B cell (primary cell): ENCODE data around the gene TBC1D2. TPM values are rescaled to one million over a fixed set of nuclear protein-coding genes. Genes with fewer than 3 reads are reported as not detected.

Experiments
- ATAC-seq: fragments of 200-7000 bp; cut with Tn5 transposase; one replicate; pipeline ENCODE4 v1.10.0; 2021; ENCODE audit warnings: low read depth, mild to moderate bottlenecking, moderate number of reproducible peaks, moderate library complexity
- CTCF ChIA-PET: fragments of 350-600 bp; sonication (Branson Sonifier 250); formaldehyde crosslinking; loops from one replicate; lab custom pipeline; 2021; ENCODE audit warnings: antibody characterized with exemption, inconsistent platforms; lab: Charles Lee
- POLR2A ChIA-PET: fragments of 350-600 bp; sonication (Branson Sonifier 250); formaldehyde crosslinking; loops from one replicate; lab custom pipeline; 2021; ENCODE audit warnings: antibody characterized with exemption; lab: Charles Lee
- DNase-seq: peaks from one replicate; pipeline ENCODE4 v3.0.0; 2013
- H2AFZ ChIP-seq: 2 replicates; pipeline ENCODE4 v1.6.1; 2012; ENCODE audit warnings: mild to moderate bottlenecking, low read depth, low read length; ENCODE audit not compliant: insufficient read depth, poor library complexity, severe bottlenecking
- H3K27ac ChIP-seq, 2 donors: 1 replicate in 1 of 2; 2 replicates in 1 of 2; pipeline ENCODE4 v1.5.1; 2012 to 2013; ENCODE audit warnings: low read length in 2 of 2, mild to moderate bottlenecking in 2 of 2, moderate library complexity in 1 of 2
- H3K27me3 ChIP-seq, 4 experiments: fragments of 200-600 bp in 1 of 4; sonication (generic) in 1 of 4; replicated peaks in 1 of 4; 1 replicate in 2 of 4; 2 replicates in 2 of 4; pipeline versions ENCODE4 v1.6.1 to v1.7.0; 2013 to 2016; ENCODE audit warnings: low read length in 3 of 4, mild to moderate bottlenecking in 2 of 4, mixed read lengths in 1 of 4, moderate library complexity in 1 of 4; ENCODE audit not compliant: insufficient read depth in 4 of 4, control insufficient read depth in 3 of 4; ENCODE audit errors: control extremely low read depth in 1 of 4
- H3K36me3 ChIP-seq, 2 experiments: replicated peaks in 1 of 2; 1 replicate in 1 of 2; 2 replicates in 1 of 2; pipeline versions ENCODE4 v1.6.1 to v1.7.1; 2013; ENCODE audit warnings: low read length in 1 of 2; ENCODE audit not compliant: insufficient read depth in 2 of 2, control insufficient read depth in 1 of 2; ENCODE audit errors: control extremely low read depth in 1 of 2, extremely low read depth in 1 of 2
- H3K4me1 ChIP-seq, 2 donors: fragments of 200-600 bp in 1 of 2; sonication (generic) in 1 of 2; 1 replicate in 1 of 2; 2 replicates in 1 of 2; pipeline versions ENCODE4 v1.5.1 to v1.6.1; 2013 to 2017; ENCODE audit warnings: low read length in 2 of 2; ENCODE audit not compliant: control insufficient read depth in 2 of 2, insufficient read depth in 2 of 2
- H3K4me2 ChIP-seq: replicated peaks from 2 replicates; pipeline ENCODE3; 2012; ENCODE audit warnings: mild to moderate bottlenecking, low read depth, low read length; ENCODE audit not compliant: poor library complexity, severe bottlenecking
- H3K4me3 ChIP-seq, 5 experiments: fragments of 200-600 bp in 1 of 5; sonication (generic) in 1 of 5; 1 replicate in 3 of 5; 2 replicates in 2 of 5; pipeline versions ENCODE4 v1.5.1 to v1.7.0; 2011 to 2016; ENCODE audit warnings: low read length in 4 of 5, mild to moderate bottlenecking in 4 of 5, low read depth in 2 of 5, control low read depth in 1 of 5, moderate library complexity in 1 of 5; ENCODE audit not compliant: insufficient read depth in 1 of 5; ENCODE audit errors: control extremely low read depth in 1 of 5, extremely low read depth in 1 of 5
- H3K79me2 ChIP-seq: fragments of 200-600 bp; sonication (generic); one replicate; pipeline ENCODE4 v1.6.0; 2016; ENCODE audit warnings: low read length; ENCODE audit not compliant: control insufficient read depth, insufficient read depth
- H3K9ac ChIP-seq: fragments of 200-600 bp; sonication (generic); 2 replicates; pipeline ENCODE4 v1.6.1; 2017; ENCODE audit warnings: mild to moderate bottlenecking, low read length, moderate library complexity
- H3K9me3 ChIP-seq, 3 donors: one replicate each; pipeline versions ENCODE4 v1.6.1 to v1.7.1; 2013; ENCODE audit warnings: low read length in 2 of 3; ENCODE audit not compliant: control insufficient read depth in 2 of 3, insufficient read depth in 1 of 3; ENCODE audit errors: control extremely low read depth in 1 of 3
- H4K20me1 ChIP-seq: 2 replicates; pipeline ENCODE4 v1.6.0; 2012; ENCODE audit warnings: mild to moderate bottlenecking, low read length; ENCODE audit not compliant: insufficient read depth, control insufficient read depth, poor library complexity, severe bottlenecking
- H3K27ac Mint-ChIP-seq: one replicate; pipeline ENCODE4 v1.8.0; 2021; ENCODE audit warnings: mixed read lengths
- H3K27me3 Mint-ChIP-seq: one replicate; pipeline ENCODE4 v1.8.0; 2021; ENCODE audit warnings: mixed read lengths
- H3K4me1 Mint-ChIP-seq: one replicate; pipeline ENCODE4 v1.8.0; 2021; ENCODE audit warnings: mixed read lengths
- H3K4me3 Mint-ChIP-seq: one replicate; pipeline ENCODE4 v1.8.0; 2021; ENCODE audit warnings: mixed read lengths
- H3K9me3 Mint-ChIP-seq: one replicate; pipeline ENCODE4 v1.8.0; 2022; ENCODE audit warnings: mixed read lengths; ENCODE audit not compliant: insufficient read depth
- CTCF ChIP-seq: fragments of 200-600 bp; IDR thresholded peaks from one replicate; pipeline ENCODE4 v1.8.0; 2022; ENCODE audit warnings: antibody characterized with exemption, mild to moderate bottlenecking
- EZH2 ChIP-seq: IDR thresholded peaks from 2 replicates; pipeline ENCODE4 v1.6.1; 2012; ENCODE audit warnings: borderline replicate concordance, low read depth, mild to moderate bottlenecking, moderate library complexity, low read length; ENCODE audit not compliant: insufficient read depth, poor library complexity, severe bottlenecking
- WGBS: methylation state at CpG from one replicate; pipeline ENCODE4 v1.1.5; 2013; ENCODE audit warnings: missing lambda C conversion rate; ENCODE audit not compliant: insufficient coverage; 5-methylcytosine and 5-hydroxymethylcytosine counted together
- intact Hi-C: fragments of 100-400 bp; cut with micrococcal nuclease; formaldehyde crosslinking; loops from one replicate; pipeline ENCODE4 v1.10.0; 2022
- polyA plus RNA-seq: library from polyadenylated mRNA; depleted of rRNA; stranded (reverse); fragments of >200 nt; gene quantifications from 2 replicates; pipeline ENCODE4 v1.2.3, GENCODE V29; 2012
- total RNA-seq, 2 donors: library from RNA; stranded (reverse); fragments of 120-200 nt in 1 of 2; gene quantifications; 1 replicate in 1 of 2; 2 replicates in 1 of 2; pipeline versions ENCODE4 v1.2.3 to v1.2.4, GENCODE V29; 2013 to 2022

Gene TBC1D2
- total and polyA plus RNA-seq, 2 donors (not counting 1 experiment from before 2014, with no cell fraction given), result 5.0 to 5.3 TPM

GRCh38 chr9:98175762-98176161 lies 79.7 kb downstream of the TBC1D2 start:
- Histone ChIP-seq H3K4me2 (no peak overlapping the region), H3K9ac (no peak overlapping the region), H3K36me3 (no peaks in the 10 kb centered on the region), H3K27me3 (no peaks in the 10 kb centered on the region), H2AFZ (no peak overlapping the region), H3K79me2 (no peaks in the 10 kb centered on the region), H3K9me3 (no peaks in the 10 kb centered on the region), H3K4me1 (no peaks in the 10 kb centered on the region), H4K20me1 (no peaks in the 10 kb centered on the region), H3K4me3 (no peak overlapping the region), H3K27ac (no peak overlapping the region)
- no peaks in the 10 kb centered on the region for H3K4me1 Mint-ChIP-seq
- ChIA-PET CTCF (no interaction called here), POLR2A (no interaction called here)
- DNase-seq (no peak), ATAC-seq (no peak)
- H3K27me3 Mint-ChIP-seq, result peaks cover 3% of the 10 kb centered on the region
- TF ChIP-seq CTCF (no peak), EZH2 (no peak)
- H3K27ac Mint-ChIP-seq, result no peak overlapping the region
- H3K4me3 Mint-ChIP-seq, result no peak overlapping the region
- intact Hi-C loops, result no loop called here
- H3K9me3 Mint-ChIP-seq, result no peaks in the 10 kb centered on the region
- WGBS, result no CpG with 5 or more reads among the region's 3 CpGs

GRCh38 chr9:98175028-98175569 lies 80.3 kb downstream of the TBC1D2 start:
- Histone ChIP-seq H3K79me2 (no peaks in the 10 kb centered on the region), H3K27ac (no peak overlapping the region)

More at GRCh38 chr9:98175028-98175569, 80.3 kb downstream of the TBC1D2 start:
- no peaks in the 10 kb centered on the region for H3K4me1 Mint-ChIP-seq
- no peaks in the 10 kb centered on the region for H3K27me3 ChIP-seq
- no peak overlapping the region for H3K4me2 ChIP-seq
- no peak overlapping the region for H3K27ac Mint-ChIP-seq
- H3K27me3 Mint-ChIP-seq, result peaks cover 3% of the 10 kb centered on the region
- no peaks in the 10 kb centered on the region for H3K9me3 Mint-ChIP-seq
- H3K4me3 ChIP-seq, result no peak overlapping the region
- DNase-seq, result no peak
- POLR2A ChIA-PET, result no interaction called here
- no peaks in the 10 kb centered on the region for H4K20me1 ChIP-seq
- H2AFZ ChIP-seq, result no peak overlapping the region
- no peak overlapping the region for H3K9ac ChIP-seq
- no peak overlapping the region for H3K4me3 Mint-ChIP-seq
- no peak for TF ChIP-seq EZH2
- no peak for TF ChIP-seq CTCF
- H3K9me3 ChIP-seq, result no peaks in the 10 kb centered on the region
- no peak for ATAC-seq
- CTCF ChIA-PET, result no interaction called here
- no peaks in the 10 kb centered on the region for H3K36me3 ChIP-seq
- intact Hi-C loops, result no loop called here
- H3K4me1 ChIP-seq, result no peaks in the 10 kb centered on the region
- WGBS, result 81% methylated on average over 4 of the region's 6 CpGs
